HT-29 (cell line): ENCODE data around the gene BACH2. TPM values are rescaled to one million over a fixed set of nuclear protein-coding genes. Genes with fewer than 3 reads are reported as not detected.
"Not testable (repeated sequence)": the region's sequence is repeated elsewhere in the genome, so short reads cannot be mapped to it uniquely, and the experiment has no call there.

Source experiments
- DNase-seq: peaks from one replicate; pipeline ENCODE4 v3.0.0-alpha.2; 2015; ENCODE audit warnings: low spot score
- total RNA-seq: library from RNA; depleted of rRNA; stranded (reverse); fragments of >200 nt; shearing (Covaris generic); gene quantifications from 2 replicates; pipeline ENCODE4 v1.2.3, GENCODE V29; 2014

Gene BACH2
- total RNA-seq, 1 experiment from 2014 or later: not detected

DNA sequence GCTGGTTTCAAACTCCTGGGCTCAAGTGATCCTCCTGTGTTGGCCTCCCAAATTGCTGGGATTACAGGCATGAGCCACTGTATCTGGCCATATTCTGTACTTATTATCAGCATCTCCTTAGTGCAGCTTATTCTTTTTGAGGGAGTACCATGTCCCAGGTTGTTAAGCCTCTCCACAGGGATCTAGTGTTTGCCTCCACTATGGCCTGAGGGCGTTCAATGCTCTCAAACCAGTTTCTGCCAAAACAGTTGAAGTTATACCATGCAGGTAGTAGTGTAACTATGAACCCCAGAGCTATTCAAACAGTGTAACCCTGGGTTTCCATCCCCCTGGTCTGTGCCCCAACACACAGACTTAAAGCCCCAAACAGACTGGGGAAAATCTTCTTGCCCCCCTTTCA, 81.7 kb downstream of the BACH2 start:
- no peak for DNase-seq

- no peak for DNase-seq
Measured at GRCh38 chr6:90214461-90214860, 82.2 kb downstream of the BACH2 start.

- DNase-seq: no peak
Measured at GRCh38 chr6:90212274-90212673, 84.4 kb downstream of the BACH2 start.

DNA sequence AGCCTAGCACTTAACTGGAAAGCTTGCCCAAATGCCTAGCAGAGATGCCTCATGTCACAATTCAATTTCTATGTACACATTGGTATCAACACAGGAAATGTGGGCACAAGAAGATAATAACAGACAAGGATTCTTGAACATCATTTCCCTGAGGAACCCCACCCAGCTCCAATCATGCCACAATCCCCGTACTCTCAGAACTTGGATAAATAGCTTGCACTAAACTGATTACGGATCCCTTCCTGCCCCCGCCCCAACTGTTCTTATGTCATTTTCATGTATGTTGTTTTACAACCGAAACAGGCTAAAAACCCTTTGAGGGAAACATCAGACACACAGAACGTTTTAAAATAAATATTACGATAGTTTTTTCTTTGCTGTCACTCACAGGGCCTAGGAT, 87.1 kb downstream of the BACH2 start:
- DNase-seq: no peak

GRCh38 chr6:90208690-90209089, 88.0 kb downstream of the BACH2 start:
- DNase-seq: not testable (repeated sequence)

DNA sequence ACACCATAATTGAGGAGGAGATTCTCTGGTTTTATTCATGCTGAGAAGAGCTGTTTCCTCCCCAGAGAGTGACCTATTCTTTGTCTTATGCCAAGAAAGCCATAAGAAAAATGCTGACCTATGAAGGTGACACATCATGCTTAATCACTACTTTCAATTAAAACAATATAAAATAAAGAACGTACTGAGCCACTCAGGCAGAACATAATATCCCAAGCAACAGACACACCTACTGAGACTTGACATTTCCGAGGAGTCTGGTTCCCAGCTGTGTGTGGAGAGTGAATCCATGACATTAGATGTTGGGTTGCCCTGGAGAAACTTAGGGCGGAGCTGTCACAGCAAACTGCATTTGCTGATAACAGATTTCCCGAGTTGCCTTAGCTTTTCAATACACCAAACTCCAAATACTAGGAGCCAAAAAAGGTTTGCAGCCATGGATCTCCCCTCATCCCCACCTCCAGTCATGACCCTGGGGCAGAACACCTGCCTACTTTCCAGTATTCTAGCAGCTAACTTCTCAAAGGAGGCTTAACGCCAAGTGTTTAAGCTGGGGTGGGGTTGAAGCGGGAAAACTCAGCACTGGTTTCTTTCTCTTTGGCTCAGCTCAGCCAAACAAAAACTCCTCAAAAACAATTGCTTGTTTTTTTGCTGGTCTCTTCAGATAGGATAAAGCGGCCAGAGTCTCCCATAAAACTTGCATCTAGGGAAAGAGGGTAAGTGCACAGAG, 92.2 kb downstream of the BACH2 start:
- DNase-seq: no peak

GRCh38 chr6:90203672-90204071, 93.0 kb downstream of the BACH2 start:
- no peak for DNase-seq

- DNase-seq: no peak
Measured at GRCh38 chr6:90202156-90202555, 94.5 kb downstream of the BACH2 start.

- DNase-seq: no peak
Measured at GRCh38 chr6:90199900-90200299, 96.7 kb downstream of the BACH2 start.

DNA sequence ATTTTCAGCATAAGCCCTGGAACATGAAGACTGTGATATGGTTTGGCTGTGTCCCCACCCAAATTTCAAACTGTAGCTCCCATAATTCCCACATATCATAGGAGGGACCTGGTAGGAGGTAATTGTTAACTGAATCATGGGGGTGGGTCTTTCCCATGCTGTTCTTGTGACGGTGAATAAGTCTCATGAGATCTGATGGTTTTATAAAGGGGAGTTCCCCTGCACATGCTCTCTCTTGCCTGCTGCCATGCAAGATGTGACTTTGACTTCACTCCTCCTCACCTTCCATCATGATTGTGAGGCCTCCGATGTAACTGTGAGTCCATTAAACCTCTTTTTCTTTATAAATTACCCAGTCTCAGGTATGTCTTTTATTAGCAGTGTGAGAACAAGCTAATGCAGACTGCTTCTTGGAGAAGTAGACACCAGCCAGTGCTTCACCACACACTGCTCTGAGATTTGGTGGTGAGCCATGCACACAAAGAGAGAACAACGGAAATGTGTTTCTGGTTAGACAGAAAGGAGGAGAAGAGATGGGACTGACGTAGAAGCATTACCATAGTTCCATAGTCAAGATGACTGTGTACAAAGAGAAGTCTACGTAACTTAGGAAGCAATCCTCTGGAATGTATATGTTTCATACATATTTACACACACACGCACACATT, 97.8 kb downstream of the BACH2 start:
- no peak for DNase-seq

- DNase-seq: no peak
Measured at GRCh38 chr6:90197854-90198496, 98.7 kb downstream of the BACH2 start.

GRCh38 chr6:90195094-90195829, 101.4 kb downstream of the BACH2 start:
- DNase-seq: no peak

GRCh38 chr6:90194371-90194841, 102.2 kb downstream of the BACH2 start:
- DNase-seq: no peak

GRCh38 chr6:90193359-90193758, 103.3 kb downstream of the BACH2 start:
- no peak for DNase-seq

DNA sequence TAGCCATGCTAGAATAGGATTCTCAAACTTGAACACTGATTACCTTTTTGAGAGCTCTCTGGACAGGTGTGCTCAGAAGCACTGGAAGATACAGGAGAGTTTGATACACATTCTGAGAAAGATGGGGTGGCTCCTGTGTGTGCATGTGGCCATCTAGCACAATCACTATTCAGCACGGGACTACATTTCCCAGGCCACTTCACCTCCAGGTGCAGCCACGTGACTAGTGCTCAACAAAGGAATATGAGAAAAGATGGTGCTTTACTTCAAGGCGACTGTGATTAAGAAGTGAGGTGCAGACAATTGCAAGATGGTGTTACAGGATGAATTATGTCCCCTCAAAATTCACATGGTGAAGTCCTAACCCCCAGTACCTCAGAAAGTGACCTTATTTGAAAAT, 103.8 kb downstream of the BACH2 start:
- DNase-seq: no peak

GRCh38 chr6:90190752-90191395, 105.8 kb downstream of the BACH2 start:
- DNase-seq: no peak

GRCh38 chr6:90190131-90190530, 106.5 kb downstream of the BACH2 start:
- DNase-seq: no peak

DNA sequence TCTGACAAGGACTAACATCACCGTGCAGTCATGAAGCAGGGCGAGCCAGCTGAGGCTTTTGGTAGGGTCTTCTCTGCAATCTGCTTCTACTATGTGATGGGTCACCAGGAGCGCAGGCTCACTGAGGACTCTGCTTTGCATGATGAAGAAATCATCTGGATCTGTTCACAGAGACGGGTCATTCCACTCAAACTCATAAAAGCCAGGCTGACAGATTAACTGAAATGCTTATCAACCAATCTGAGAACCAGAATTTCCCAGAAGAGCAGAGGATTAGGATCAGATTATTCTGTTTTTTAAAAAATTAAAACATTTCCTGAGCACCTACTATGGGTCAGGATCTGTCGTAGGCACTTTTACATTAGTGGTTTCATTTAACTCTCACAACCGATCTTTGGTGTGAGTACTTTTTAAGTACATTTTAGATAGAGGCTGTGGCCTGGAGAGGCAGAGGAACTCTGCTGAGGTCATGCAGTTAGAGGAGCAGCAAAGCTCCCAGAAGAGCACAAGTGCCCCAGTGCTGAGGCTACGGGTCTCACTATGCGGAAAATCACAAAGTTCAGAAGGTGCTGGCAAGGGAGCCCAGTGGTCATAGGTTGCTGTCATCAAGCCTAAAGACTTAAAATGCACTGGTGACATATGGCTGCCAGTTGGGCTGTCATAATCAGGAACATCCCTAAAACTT, 109.1 kb downstream of the BACH2 start:
- no peak for DNase-seq

- DNase-seq: no peak
Measured at GRCh38 chr6:90186637-90187371, 109.8 kb downstream of the BACH2 start.

DNA sequence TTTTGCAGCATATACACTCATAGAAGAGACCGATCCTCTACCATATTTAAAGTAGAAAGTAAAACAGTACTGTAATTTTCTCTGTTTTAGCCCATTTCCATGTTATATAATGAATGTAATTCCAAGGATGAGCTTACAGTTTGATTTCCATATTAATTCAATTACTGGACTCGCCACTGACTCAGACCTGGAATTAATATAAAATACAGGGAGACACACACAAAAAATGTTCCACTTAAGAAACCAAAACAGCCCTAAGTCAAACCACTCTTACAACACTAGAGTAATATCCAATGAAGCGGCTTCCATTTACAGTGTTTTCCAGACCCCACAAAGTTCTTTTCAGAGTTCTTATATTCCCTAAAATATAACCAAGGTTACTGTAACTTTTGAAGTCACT, 110.6 kb downstream of the BACH2 start:
- no peak for DNase-seq
